HepG2 (cell line): ENCODE results near the gene FOLR3. TPM values are rescaled to one million over a fixed set of nuclear protein-coding genes. Genes with fewer than 3 reads are reported as not detected.

Experiments used
- ATAC-seq: fragments of 200-7000 bp; cut with Tn5 transposase; 3 replicates; pipeline ENCODE4 v1.9.1; 2020; ENCODE audit warnings: mild to moderate bottlenecking, moderate library complexity
- BruUV-seq: library from RNA; stranded (reverse); fragments of 400-500 nt; replicated peaks from 2 replicates; lab custom pipeline; 2021; lab: Mats Ljungman, UMichigan
- CTCF ChIA-PET: fragments of 300-600 bp; formaldehyde crosslinking; extraction: SDS; loops from one replicate; lab custom pipeline; 2021; ENCODE audit warnings: low total read pairs, inconsistent platforms, low intra/inter-chr PET ratio; lab: Yijun Ruan, JAX
- POLR2A ChIA-PET: fragments of 350-600 bp; sonication (Branson Sonifier 250); formaldehyde crosslinking; loops from one replicate; lab custom pipeline; 2020; ENCODE audit warnings: antibody characterized with exemption, inconsistent platforms; lab: Yijun Ruan, JAX
- DNase-seq: peaks from one replicate; pipeline ENCODE4 v3.0.0-alpha.2; 2015; ENCODE audit warnings: low spot score
- FAIRE-seq: peaks from 3 replicates; lab custom pipeline; 2011; peaks lifted over from hg19 to GRCh38; lab: Jason Lieb, UNC
- H2AFZ ChIP-seq: one replicate; pipeline ENCODE4 v1.6.1; 2011; ENCODE audit warnings: low read length, inconsistent platforms
- H3K27ac ChIP-seq: fragments of 300-600 bp; 3 replicates; pipeline ENCODE4 v1.8.0; 2011; ENCODE audit warnings: mixed run types, mild to moderate bottlenecking, mixed read lengths, low read length, inconsistent platforms; ENCODE audit not compliant: insufficient read depth; ENCODE audit errors: extremely low read length
- H3K27me3 ChIP-seq, 2 experiments: fragments of 200-600 bp in 1 of 2; 2 replicates in 1 of 2; 3 replicates in 1 of 2; pipeline versions ENCODE4 v1.6.0 to v1.8.0; 2011; ENCODE audit warnings: low read length in 2 of 2, mild to moderate bottlenecking in 2 of 2, moderate library complexity in 2 of 2, inconsistent platforms in 1 of 2; ENCODE audit not compliant: insufficient read depth in 2 of 2, control insufficient read depth in 1 of 2
- H3K36me3 ChIP-seq, 2 experiments: fragments of 200-600 bp in 1 of 2; replicated peaks in 1 of 2; 2 replicates in 1 of 2; 3 replicates in 1 of 2; pipeline versions ENCODE4 v1.5.1 to v1.8.0; 2011; ENCODE audit warnings: low read length in 2 of 2, inconsistent platforms in 1 of 2; ENCODE audit not compliant: insufficient read depth in 2 of 2, control insufficient read depth in 1 of 2
- H3K4me1 ChIP-seq: 2 replicates; pipeline ENCODE4 v1.5.1; 2012; ENCODE audit warnings: low read length, inconsistent platforms; ENCODE audit not compliant: insufficient read depth
- H3K4me2 ChIP-seq: 2 replicates; pipeline ENCODE4 v1.6.0; 2011; ENCODE audit warnings: low read depth, low read length, inconsistent platforms
- H3K4me3 ChIP-seq, 3 experiments: fragments of 200-600 bp in 1 of 3; sonication (generic), shearing (Covaris generic) in 1 of 3; replicated peaks in 1 of 3; 2 replicates each; pipeline ENCODE4 v1.5.1; 2011 to 2016; ENCODE audit warnings: low read length in 3 of 3, inconsistent platforms in 2 of 3, low read depth in 2 of 3, mild to moderate bottlenecking in 2 of 3, control low read depth in 1 of 3, mixed read lengths in 1 of 3; ENCODE audit not compliant: insufficient read depth in 1 of 3
- H3K79me2 ChIP-seq: one replicate; pipeline ENCODE4 v1.6.1; 2011; ENCODE audit warnings: low read length, inconsistent platforms; ENCODE audit not compliant: insufficient read depth
- H3K9ac ChIP-seq: 2 replicates; pipeline ENCODE4 v1.6.0; 2011; ENCODE audit warnings: mild to moderate bottlenecking, low read depth, low read length, inconsistent platforms; ENCODE audit not compliant: insufficient read depth
- H3K9me3 ChIP-seq: 2 replicates; pipeline ENCODE4 v1.5.1; 2012; ENCODE audit warnings: mild to moderate bottlenecking, low read length
- H4K20me1 ChIP-seq: 2 replicates; pipeline ENCODE4 v1.6.0; 2011; ENCODE audit warnings: inconsistent platforms, mild to moderate bottlenecking, low read length, moderate library complexity; ENCODE audit not compliant: insufficient read depth
- AHR ChIP-seq: IDR thresholded peaks from 2 replicates; pipeline ENCODE4 v1.6.1; 2018; ENCODE audit warnings: missing genetic modification reagents, missing compliant biosample characterization
- CCDC6 ChIP-seq: sonication (generic); formaldehyde crosslinking; IDR thresholded peaks from 2 replicates; pipeline ENCODE4 v1.8.1; 2022; ENCODE audit warnings: mild to moderate bottlenecking, missing genetic modification reagents, moderate library complexity
- FOXK1 ChIP-seq: sonication (generic); formaldehyde crosslinking; IDR thresholded peaks from 2 replicates; pipeline ENCODE4 v1.4.0; 2020; ENCODE audit warnings: low read depth, missing genetic modification reagents, borderline replicate concordance
- FOXP1 ChIP-seq, 2 experiments: fragments of 450-650 bp in 1 of 2; IDR thresholded peaks; 2 replicates each; pipeline ENCODE4 v1.6.1; 2017 to 2018; ENCODE audit warnings: antibody characterized with exemption in 1 of 2
- GPN1 ChIP-seq: sonication (generic); formaldehyde crosslinking; IDR thresholded peaks from 2 replicates; pipeline ENCODE4 v1.5.1; 2020; ENCODE audit warnings: missing genetic modification reagents, borderline replicate concordance
- MED1 ChIP-seq: sonication (generic); formaldehyde crosslinking; IDR thresholded peaks from 2 replicates; pipeline ENCODE4 v1.4.0; 2020; ENCODE audit warnings: missing genetic modification reagents
- NRL ChIP-seq: sonication (generic); formaldehyde crosslinking; IDR thresholded peaks from 2 replicates; pipeline ENCODE4 v1.5.0; 2020; ENCODE audit warnings: missing genetic modification reagents, mild to moderate bottlenecking, moderate library complexity, borderline replicate concordance
- SMAD3 ChIP-seq: sonication (generic); formaldehyde crosslinking; IDR thresholded peaks from 2 replicates; pipeline ENCODE4 v1.4.0; 2020; ENCODE audit warnings: missing genetic modification reagents
- SP2 ChIP-seq: sonication (generic); formaldehyde crosslinking; IDR thresholded peaks from 2 replicates; pipeline ENCODE4 v1.5.1; 2020; ENCODE audit warnings: mild to moderate bottlenecking, missing genetic modification reagents
- SP5 ChIP-seq: IDR thresholded peaks from 2 replicates; pipeline ENCODE4 v1.6.1; 2016; ENCODE audit warnings: low read depth, borderline replicate concordance
- ZNF160 ChIP-seq: sonication (generic); formaldehyde crosslinking; IDR thresholded peaks from 2 replicates; pipeline ENCODE4 v1.8.0; 2022; ENCODE audit warnings: mild to moderate bottlenecking, inconsistent platforms, missing genetic modification reagents
- ZNF224 ChIP-seq: sonication (generic); formaldehyde crosslinking; IDR thresholded peaks from 2 replicates; pipeline ENCODE4 v1.5.0; 2020; ENCODE audit warnings: mild to moderate bottlenecking, missing genetic modification reagents
- ZNF501 ChIP-seq: sonication (generic); formaldehyde crosslinking; IDR thresholded peaks from 2 replicates; pipeline ENCODE4 v1.5.1; 2020; ENCODE audit warnings: mild to moderate bottlenecking, moderate library complexity, missing genetic modification reagents
- ZNF543 ChIP-seq: sonication (generic); formaldehyde crosslinking; IDR thresholded peaks from 2 replicates; pipeline ENCODE4 v1.4.0; 2020; ENCODE audit warnings: mild to moderate bottlenecking, missing genetic modification reagents
- ZNF83 ChIP-seq: sonication (generic); formaldehyde crosslinking; IDR thresholded peaks from 2 replicates; pipeline ENCODE4 v1.4.0; 2020; ENCODE audit warnings: missing genetic modification reagents, mild to moderate bottlenecking, borderline replicate concordance
- WGBS: methylation state at CpG from one replicate; pipeline ENCODE4 v1.1.6; 2017; ENCODE audit warnings: low lambda C conversion rate; 5-methylcytosine and 5-hydroxymethylcytosine counted together
- in situ Hi-C: cut with HindIII; loops from 2 replicates; pipeline ENCODE4 v1.10.0; 2017; ENCODE audit warnings: low pct_unique_long_range_greater_than_20kb; ENCODE audit not compliant: extremely low pct_ligation_motif_present
- intact Hi-C: fragments of 100-400 bp; cut with micrococcal nuclease; formaldehyde crosslinking; loops from one replicate; pipeline ENCODE4 v1.10.0; 2022; ENCODE audit not compliant: unreplicated experiment
- polyA plus RNA-seq, 8 experiments: library from polyadenylated mRNA; depleted of rRNA in 3 of 8; stranded (reverse) in 7 of 8; unstranded in 1 of 8; fragments of >200 nt; fragmentation: Illumina TruSeq in 4 of 8; extraction: Trizol in 4 of 8; gene quantifications; 2 replicates each; pipeline versions ENCODE4 v1.2.1 to v1.2.3, GENCODE V29; 2011 to 2016; ENCODE audit warnings: low read depth in 4 of 8, missing spikeins in 1 of 8, mixed read lengths in 1 of 8; ENCODE audit not compliant: insufficient read depth in 1 of 8
- total RNA-seq, 5 experiments: library from RNA; depleted of rRNA; stranded (reverse); fragments of >200 nt; fragmentation: Illumina TruSeq; extraction: Trizol; gene quantifications; 2 replicates each; pipeline ENCODE4 v1.2.3, GENCODE V29; 2016; ENCODE audit warnings: low read depth in 1 of 5
- TF ChIP-seq, protein P1 (sequence below): sonication (generic); formaldehyde crosslinking; IDR thresholded peaks from 2 replicates; pipeline ENCODE4 v1.4.0; 2020; ENCODE audit warnings: missing genetic modification reagents; ENCODE audit errors: not compliant biosample characterization
- TF ChIP-seq, protein P2 (sequence below): IDR thresholded peaks from 2 replicates; pipeline ENCODE4 v1.6.1; 2016
- TF ChIP-seq, protein P3 (sequence below): IDR thresholded peaks from 2 replicates; pipeline ENCODE4 v1.6.1; 2016; ENCODE audit warnings: mild to moderate bottlenecking, missing biosample characterization, missing genetic modification reagents
- TF ChIP-seq, protein P4 (sequence below): sonication (generic); formaldehyde crosslinking; IDR thresholded peaks from 2 replicates; pipeline ENCODE4 v1.9.0; 2022; ENCODE audit warnings: missing genetic modification reagents, mild to moderate bottlenecking, borderline replicate concordance

The FOLR3 gene
- total and polyA plus RNA-seq, 2 of the 13 experiments (the other 11 are each of a cell fraction or from before 2014, with no cell fraction given) = not detected

DNA sequence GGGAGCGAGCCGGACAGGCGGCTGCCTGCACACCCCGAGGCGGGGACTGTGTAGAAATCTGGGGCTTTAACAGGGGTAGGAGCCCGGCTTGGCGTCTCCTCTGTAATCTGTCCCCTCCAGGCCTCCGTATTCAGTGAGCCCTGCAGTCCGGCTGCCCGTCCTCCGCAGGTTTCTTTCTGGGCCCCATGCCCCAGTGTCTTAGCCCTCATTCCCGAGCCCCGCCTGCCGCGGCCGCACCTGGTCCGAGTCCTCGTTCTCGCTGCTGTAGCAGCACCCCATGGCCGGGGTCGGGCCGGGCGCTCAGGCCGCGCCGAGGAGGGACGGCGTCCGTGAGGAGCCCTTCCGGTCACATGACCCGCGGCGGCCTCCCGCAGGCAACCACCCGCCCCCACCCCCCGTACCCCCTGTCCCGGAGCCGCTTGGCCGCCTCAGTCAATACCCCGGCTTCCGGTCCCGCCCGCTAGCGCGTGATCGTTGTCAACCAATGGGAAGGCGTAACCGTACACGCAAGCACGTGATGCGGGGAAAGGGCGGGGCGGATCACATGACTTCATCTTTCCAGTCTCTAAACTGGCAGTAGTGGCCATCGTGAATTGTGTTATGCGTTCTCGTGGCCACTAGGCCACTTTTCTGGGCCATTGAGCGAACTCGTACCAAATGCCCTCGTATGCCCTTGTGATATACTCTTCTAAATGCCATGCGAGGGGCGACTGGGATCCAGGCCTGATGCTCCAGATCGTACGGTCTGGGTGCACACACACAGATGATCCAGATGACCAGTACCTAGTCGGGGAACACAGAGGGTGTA is 32.4 kb upstream of the FOLR3 start, which contains the start of gene LAMTOR1:
Gene LAMTOR1 (minus strand): TSS at position 352 of the 808 bp plus-strand sequence. CDS start 73 bp downstream, at position 279.
- peak; percentile 90 for ATAC-seq
- POLR2A ChIA-PET = interaction anchor here (1.3 to 2.4 kb wide), 3 partner anchors 10 to 63 kb away, joined by 5 to 13 read pairs (median 8); partner anchors contain the start of gene ANAPC15
- BruUV-seq = no TSS peak
- 17% methylated on average over 28 of the region's 64 CpGs for WGBS
- Histone ChIP-seq H2AFZ (no peak within 1 kb of the TSS), H3K4me2 (peak within 1 kb of the TSS; percentile 93), H3K4me3 (peak within 1 kb of the TSS; percentile 79 to 85 (median 82)), H3K79me2 (peaks cover 31% of the 10 kb centered on the region), H3K36me3 (peaks cover 8 to 19% of the 10 kb centered on the region in 2 experiments; a peak in 3 of 5 replicates), H3K27ac (peak within 1 kb of the TSS; percentile 82), H4K20me1 (no peaks in the 10 kb centered on the region), H3K9ac (peak within 1 kb of the TSS; percentile 97), H3K9me3 (no peaks in the 10 kb centered on the region), H3K27me3 (no peaks in the 10 kb centered on the region; a peak in 1 of 5 replicates), H3K4me1 (peaks cover 39% of the 10 kb centered on the region)
- FAIRE-seq = peak; percentile 93
- CTCF ChIA-PET = no interaction called here
- intact Hi-C loops = loop anchor here (1.0 to 2.0 kb wide), 2 partner anchors 9 to 22 kb away; partner anchors contain the start of genes ANAPC15, LRRC51 and NUMA1
- DNase-seq = peak; percentile 97
- in situ Hi-C loops = no loop called here
- TF ChIP-seq, protein P1, sequence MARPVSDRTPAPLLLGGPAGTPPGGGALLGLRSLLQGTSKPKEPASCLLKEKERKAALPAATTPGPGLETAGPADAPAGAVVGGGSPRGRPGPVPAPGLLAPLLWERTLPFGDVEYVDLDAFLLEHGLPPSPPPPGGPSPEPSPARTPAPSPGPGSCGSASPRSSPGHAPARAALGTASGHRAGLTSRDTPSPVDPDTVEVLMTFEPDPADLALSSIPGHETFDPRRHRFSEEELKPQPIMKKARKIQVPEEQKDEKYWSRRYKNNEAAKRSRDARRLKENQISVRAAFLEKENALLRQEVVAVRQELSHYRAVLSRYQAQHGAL (CRISPR knock-in tag) = no peak
- TF ChIP-seq GPN1 (CRISPR knock-in tag) (no peak), ZNF160 (CRISPR knock-in tag) (peak; percentile 30; the same call in 1 of the 2 replicates), SMAD3 (CRISPR knock-in tag) (0 out of 2 replicates have a peak, but pooled peaks have one; percentile 7), CCDC6 (CRISPR knock-in tag) (no peak; the same call in 1 of the 2 replicates), SP5 (peak; percentile 71), ZNF224 (CRISPR knock-in tag) (peak; percentile 35; the same call in 1 of the 2 replicates), NRL (CRISPR knock-in tag) (no peak), ZNF83 (CRISPR knock-in tag) (peak; percentile 54; the same call in 1 of the 2 replicates), MED1 (CRISPR knock-in tag) (peak; percentile 65), SP2 (CRISPR knock-in tag) (0 out of 2 replicates have a peak, but pooled peaks have one; percentile 60), AHR (0 out of 2 replicates have a peak, but pooled peaks have one; percentile 16), ZNF501 (CRISPR knock-in tag) (peak; percentile 22; the same call in 1 of the 2 replicates), FOXK1 (CRISPR knock-in tag) (peak; percentile 84; the same call in 1 of the 2 replicates), FOXP1 (IDR thresholded peaks at IDR 0.05) (no peak), FOXP1 (CRISPR knock-in tag; IDR thresholded peaks at IDR 0.05) (no peak), ZNF543 (CRISPR knock-in tag) (peak; percentile 65; the same call in 1 of the 2 replicates)
- TF ChIP-seq, protein P2, sequence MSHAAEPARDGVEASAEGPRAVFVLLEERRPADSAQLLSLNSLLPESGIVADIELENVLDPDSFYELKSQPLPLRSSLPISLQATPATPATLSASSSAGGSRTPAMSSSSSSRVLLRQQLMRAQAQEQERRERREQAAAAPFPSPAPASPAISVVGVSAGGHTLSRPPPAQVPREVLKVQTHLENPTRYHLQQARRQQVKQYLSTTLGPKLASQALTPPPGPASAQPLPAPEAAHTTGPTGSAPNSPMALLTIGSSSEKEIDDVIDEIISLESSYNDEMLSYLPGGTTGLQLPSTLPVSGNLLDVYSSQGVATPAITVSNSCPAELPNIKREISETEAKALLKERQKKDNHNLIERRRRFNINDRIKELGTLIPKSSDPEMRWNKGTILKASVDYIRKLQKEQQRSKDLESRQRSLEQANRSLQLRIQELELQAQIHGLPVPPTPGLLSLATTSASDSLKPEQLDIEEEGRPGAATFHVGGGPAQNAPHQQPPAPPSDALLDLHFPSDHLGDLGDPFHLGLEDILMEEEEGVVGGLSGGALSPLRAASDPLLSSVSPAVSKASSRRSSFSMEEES (CRISPR knock-in tag) = peak; percentile 98
- TF ChIP-seq, protein P3, sequence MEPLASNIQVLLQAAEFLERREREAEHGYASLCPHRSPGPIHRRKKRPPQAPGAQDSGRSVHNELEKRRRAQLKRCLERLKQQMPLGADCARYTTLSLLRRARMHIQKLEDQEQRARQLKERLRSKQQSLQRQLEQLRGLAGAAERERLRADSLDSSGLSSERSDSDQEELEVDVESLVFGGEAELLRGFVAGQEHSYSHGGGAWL (CRISPR knock-in tag) = peak; percentile 27
- TF ChIP-seq, protein P4, sequence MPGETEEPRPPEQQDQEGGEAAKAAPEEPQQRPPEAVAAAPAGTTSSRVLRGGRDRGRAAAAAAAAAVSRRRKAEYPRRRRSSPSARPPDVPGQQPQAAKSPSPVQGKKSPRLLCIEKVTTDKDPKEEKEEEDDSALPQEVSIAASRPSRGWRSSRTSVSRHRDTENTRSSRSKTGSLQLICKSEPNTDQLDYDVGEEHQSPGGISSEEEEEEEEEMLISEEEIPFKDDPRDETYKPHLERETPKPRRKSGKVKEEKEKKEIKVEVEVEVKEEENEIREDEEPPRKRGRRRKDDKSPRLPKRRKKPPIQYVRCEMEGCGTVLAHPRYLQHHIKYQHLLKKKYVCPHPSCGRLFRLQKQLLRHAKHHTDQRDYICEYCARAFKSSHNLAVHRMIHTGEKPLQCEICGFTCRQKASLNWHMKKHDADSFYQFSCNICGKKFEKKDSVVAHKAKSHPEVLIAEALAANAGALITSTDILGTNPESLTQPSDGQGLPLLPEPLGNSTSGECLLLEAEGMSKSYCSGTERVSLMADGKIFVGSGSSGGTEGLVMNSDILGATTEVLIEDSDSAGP = peak; percentile 47; the same call in 1 of the 2 replicates
